Measurements from ENCODE around the gene COQ6.
"Not testable (repeated sequence)": the region's sequence is repeated elsewhere in the genome, so short reads cannot be mapped to it uniquely, and the experiment has no call there.

Gene COQ6

DNA sequence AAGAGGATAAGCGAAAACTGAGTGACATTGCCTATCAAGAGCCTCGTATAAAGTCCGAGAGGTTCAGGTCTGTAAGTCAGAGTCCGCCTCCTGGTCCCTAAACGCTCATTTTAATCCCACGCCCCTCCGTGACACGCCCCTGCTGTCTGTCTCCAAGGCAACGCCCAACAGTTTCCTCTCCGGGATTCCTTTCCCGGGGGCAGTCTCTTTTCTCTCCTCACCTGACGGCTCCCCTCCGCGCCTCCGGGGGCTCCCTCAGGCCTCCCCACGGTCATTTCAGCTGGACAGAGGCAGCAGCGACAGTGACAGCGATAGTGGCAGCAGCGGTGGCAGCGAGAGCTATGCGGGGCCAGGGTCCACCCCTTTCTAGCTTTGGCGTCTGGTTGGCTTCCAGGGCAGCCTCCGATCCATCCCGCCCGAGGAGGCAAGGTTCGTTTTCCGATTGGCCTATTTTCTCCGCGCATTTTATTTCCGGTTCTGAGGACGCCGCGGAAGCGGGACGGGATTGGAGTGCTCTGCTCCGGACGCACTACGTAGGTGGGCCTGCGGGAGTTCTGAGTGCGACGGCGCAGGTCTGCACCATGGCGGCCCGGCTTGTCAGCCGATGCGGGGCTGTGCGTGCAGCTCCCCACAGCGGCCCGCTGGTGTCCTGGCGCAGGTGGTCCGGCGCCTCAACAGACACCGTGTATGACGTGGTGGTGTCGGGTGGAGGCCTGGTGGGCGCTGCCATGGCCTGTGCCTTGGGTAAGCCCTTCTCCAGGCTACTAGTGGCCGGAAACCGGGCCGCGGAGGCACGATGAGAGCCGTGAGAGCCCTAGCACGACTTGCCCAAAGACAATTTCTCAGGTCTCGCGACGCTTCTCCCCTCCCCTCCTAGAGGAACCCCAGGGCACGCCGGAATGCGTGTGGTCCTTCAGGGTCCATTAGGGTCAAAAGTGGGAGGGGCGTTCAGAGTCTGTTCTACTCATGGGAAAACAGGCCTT, at the start of gene COQ6, which contains the start of gene FAM161B:
Gene COQ6, plus strand, starts transcription at position 551 of the 983 bp plus-strand sequence. Its CDS starts 31 bp downstream, at position 582.
Gene FAM161B, minus strand, starts transcription at position 343 of the 983 bp plus-strand sequence. Its CDS starts 68 bp downstream, at position 275.
- DNase-seq (ENCODE audit: low spot score) = peak; percentile 93

DNA sequence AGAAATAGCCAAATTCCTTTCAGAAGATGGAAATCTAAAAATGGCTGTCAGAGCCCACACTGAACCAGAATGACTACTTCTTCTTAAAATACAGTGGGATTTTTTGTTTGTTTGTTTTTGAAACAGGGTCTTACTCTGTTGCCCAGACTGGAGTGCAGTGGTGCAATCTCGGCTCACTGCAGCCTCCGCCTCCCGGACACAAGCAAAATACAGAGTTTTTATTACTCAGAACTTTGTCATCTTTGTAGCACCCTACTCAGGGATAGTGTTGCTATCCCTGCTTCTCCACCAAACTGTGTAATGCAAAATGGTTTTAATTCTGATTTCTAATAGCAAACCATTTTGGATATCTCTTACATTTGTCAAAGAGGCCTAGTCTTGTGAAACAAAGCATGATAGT, 47.1 kb upstream of the COQ6 start:
- DNase-seq (ENCODE audit: low spot score) = no peak

DNA sequence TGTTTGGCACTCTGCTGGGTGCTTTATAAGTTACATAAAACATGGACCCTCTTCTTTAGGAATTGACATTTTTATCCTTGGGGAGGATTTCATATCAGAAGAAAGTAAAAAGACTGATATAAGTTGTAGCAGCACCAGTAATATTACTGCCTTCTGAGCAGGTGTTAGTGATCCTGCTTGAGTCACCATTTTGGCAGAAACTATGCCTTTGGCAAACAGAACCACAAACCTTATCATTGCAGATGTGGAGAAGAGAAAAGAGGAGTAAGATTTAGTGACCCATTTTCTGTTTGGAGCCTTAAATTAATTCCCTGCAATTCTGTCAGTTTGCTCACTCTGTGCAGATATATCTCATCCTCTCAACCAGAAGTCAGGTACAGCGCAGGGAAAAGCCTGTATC, 40.4 kb upstream of the COQ6 start:
- DNase-seq (ENCODE audit: low spot score) = no peak

GRCh38 chr14:73913256-73913655, 36.8 kb upstream of the COQ6 start:
- DNase-seq (ENCODE audit: low spot score) = no peak

GRCh38 chr14:73916324-73916723, 33.8 kb upstream of the COQ6 start:
- DNase-seq (ENCODE audit: low spot score) = no peak

DNA sequence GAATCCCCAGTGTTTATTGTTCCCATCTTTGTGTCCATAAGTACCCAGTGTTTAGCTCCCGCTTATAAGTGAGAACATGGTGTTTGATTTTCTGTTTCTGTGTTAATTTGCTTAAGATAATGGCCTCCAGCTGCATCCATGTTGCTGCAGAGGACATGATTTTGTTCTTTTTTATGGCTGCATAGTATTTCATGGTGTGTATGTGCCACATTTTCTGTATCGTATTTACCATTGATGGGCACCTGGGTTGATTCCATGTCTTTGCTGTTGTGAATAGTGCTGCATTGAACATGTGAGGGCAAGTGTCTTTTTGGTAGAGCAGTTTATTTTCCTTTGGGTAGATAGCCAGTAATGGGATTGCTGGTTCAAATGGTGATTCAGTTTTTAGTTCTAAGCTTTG, 30.6 kb upstream of the COQ6 start:
- DNase-seq (ENCODE audit: low spot score) = not testable (repeated sequence)

DNA sequence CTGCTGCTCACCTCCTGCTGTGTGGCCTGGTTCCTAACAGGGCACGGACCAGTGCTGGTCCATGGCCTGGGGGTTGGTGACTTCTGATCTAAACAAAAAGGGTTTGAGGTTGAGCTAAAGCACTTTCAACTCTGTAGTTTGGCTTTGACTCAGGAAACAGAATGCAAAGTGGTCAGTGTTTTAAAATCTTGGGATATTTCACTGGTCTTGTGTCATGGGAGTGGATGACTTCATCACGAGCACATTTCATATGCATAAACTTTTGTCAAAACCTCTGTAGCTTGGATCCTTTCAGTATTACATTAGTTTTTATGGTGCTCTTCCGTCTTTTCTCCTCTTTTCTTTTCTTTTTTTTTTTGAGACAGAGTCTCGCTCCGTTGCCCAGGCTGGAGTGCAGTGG, 25.8 kb upstream of the COQ6 start:
- no peak for DNase-seq (ENCODE audit: low spot score)

GRCh38 chr14:73935666-73936065, 14.4 kb upstream of the COQ6 start:
- peak; percentile 16 for DNase-seq (ENCODE audit: low spot score)

DNA sequence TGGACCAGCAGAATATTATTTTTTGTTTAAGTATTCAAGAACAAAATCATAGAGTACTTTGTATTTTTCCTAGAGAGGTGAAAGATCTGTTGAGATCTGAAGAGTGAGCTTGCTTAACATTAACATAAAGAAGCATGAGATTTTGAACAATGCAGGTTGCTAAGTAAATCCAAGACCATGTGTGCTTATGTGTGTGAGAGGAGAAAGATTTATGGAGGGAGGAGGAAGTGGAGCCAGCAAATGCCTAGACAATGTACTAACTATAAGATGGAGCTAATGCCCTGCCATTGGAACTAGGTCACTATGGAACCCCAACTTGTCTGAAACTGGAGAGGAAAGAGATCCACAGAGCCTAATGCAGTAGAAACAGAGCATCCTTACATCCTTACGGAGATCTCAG, 13.6 kb upstream of the COQ6 start:
- no peak for DNase-seq (ENCODE audit: low spot score)

- no peak for DNase-seq (ENCODE audit: low spot score)
Measured at GRCh38 chr14:73937012-73937411, 13.1 kb upstream of the COQ6 start.

DNA sequence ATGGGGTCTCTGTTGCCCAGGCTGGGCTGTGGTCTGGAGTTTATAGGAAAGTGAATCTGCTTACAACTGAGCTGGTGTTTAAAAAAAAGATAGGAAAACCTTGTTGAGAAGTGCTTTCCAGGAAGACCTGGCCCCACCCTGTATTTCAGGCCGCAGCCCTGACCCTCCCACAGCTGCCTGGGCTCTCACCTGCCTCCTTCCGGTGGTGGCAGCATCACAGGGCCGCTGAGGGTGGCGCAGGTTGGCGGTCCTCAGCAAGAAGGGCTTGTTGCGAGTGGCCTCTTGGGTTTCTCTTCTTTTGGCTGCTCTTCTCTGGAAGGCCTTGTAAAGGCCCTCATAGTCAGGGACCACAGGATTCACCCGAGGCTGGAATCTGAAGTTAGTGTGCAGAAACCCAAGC, 7.9 kb upstream of the COQ6 start:
- no peak for DNase-seq (ENCODE audit: low spot score)

DNA sequence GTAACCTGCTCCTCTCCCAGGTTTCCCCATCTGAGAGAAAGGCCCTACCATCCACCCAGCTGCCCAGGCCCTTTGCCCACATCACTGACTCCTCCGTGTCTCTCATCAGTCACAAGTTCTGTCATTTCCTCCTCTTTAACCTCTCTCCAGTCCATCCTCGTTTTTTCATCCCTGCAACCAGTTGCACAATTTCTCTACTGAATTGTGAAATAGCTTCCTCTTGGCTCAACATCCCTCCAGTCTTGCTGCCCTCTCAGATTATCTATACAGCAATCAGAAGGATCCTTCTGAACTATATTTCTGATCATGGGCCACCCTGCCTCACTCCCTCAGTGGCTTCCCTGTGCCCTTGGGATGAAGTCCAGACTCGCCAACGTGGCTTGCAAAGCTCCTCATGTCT, 7.0 kb upstream of the COQ6 start:
- DNase-seq (ENCODE audit: low spot score) = no peak

GRCh38 chr14:73944432-73945158, 5.5 kb upstream of the COQ6 start:
- DNase-seq (ENCODE audit: low spot score) = no peak

- no peak for DNase-seq (ENCODE audit: low spot score)
Measured at GRCh38 chr14:73945159-73945670, 4.9 kb upstream of the COQ6 start.

- DNase-seq (ENCODE audit: low spot score) = no peak
Measured at GRCh38 chr14:73953731-73954130, 3.6 kb downstream of the COQ6 start.

GRCh38 chr14:73955674-73956073, 5.6 kb downstream of the COQ6 start:
- DNase-seq (ENCODE audit: low spot score) = no peak

DNA sequence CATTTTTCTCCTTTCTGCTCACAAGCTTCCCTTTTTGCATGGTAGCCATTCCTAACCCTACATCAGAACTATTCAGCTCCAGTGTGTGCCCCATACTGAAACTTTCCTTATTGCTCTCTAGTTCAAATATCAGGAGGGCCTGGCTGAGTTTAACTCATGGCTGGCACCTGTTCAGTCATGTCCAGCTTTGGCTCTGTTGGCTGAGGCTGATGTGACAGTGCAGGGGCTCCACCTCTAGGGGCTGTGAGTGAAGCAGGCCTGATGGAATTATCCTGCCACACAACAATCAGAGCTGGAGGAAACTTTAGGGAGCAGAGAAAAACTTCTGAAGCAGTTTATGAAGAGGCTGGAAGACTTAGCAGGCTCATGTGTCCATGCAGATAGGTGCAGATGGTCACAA, 8.5 kb downstream of the COQ6 start:
- DNase-seq (ENCODE audit: low spot score) = no peak

GRCh38 chr14:73961192-73961591, 11.1 kb downstream of the COQ6 start:
- DNase-seq (ENCODE audit: low spot score) = no peak

- DNase-seq (ENCODE audit: low spot score) = no peak
Measured at GRCh38 chr14:73965216-73965615, 15.1 kb downstream of the COQ6 start.

DNA sequence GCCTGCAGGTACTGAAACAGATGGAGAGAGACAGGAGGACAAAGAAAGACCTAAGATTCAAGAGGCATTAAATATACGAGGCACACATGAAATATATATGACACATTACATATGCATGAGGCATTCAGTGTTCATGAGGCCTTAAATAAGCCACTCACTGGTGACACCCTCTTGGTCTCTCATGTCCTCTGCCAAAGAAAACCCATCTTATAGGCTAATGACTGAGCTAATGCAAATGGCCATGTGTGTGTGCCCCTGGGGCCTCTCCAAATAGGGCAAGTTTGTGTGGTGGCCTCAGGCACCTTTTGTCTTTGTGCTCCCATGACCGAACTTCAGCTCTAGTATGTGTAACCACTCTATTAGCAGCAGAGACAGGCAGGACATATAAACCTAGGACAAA, 18.8 kb downstream of the COQ6 start:
- DNase-seq (ENCODE audit: low spot score) = no peak

- DNase-seq (ENCODE audit: low spot score) = peak; percentile 19
Measured at GRCh38 chr14:73973497-73973896, 23.4 kb downstream of the COQ6 start.

DNA sequence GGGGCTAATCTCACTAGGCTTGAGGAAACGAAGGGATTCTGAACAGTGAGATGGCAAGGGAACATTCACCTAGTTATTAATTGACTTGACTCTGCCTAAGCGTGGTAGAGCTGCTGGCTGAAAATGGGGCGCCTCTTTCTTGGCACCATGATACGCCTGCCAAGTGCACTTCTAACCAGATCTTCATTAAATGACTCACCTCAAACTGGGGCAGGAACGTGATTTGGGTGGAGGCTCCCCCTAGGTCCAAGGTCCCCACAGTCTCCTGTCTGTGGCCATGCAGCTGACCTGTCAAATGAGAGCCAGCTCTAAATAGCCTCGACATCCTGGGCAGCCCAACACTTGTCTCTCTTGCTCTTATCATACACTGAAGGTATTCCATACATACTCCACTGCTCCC, 26.0 kb downstream of the COQ6 start:
- no peak for DNase-seq (ENCODE audit: low spot score)

DNA sequence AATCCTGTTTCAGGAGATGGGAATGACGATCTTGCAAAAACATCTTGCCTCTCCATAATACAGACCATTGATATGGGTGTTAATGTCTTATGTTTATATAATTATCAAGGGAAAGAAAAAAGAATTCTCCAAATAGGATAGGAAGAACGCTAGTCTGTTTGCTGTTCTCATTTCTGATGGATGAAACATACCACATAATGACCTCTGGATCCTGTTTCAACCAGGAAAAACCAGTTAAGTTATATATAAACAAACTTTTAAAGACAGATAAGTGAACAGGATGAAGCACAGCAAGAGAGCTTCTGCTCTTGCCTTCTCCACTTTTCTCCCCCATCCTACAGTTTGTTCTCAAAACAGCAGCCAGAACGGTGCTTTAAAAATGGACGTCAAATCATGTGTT, 27.8 kb downstream of the COQ6 start:
- no peak for DNase-seq (ENCODE audit: low spot score)

Measured in hematopoietic multipotent progenitor cell treated with erythropoietin and hydrocortisone succinate and interleukin-3 and kit ligand, for 15 days (in vitro differentiated cells).